Hepatocyte (in vitro differentiated cells): ENCODE data around the gene ENTR1.

Experiments used
- EZH2 ChIP-seq: fragments of 200-600 bp; sonication (generic); IDR thresholded peaks from 2 replicates; pipeline ENCODE4 v1.6.1; 2016; ENCODE audit warnings: antibody characterized with exemption, mild to moderate bottlenecking, borderline replicate concordance
- TF ChIP-seq, protein P1 (sequence below): fragments of 200-600 bp; sonication (generic); IDR thresholded peaks from 2 replicates; pipeline ENCODE4 v1.5.1; 2016; ENCODE audit warnings: antibody characterized with exemption, mild to moderate bottlenecking; ENCODE audit not compliant: poor library complexity

DNA sequence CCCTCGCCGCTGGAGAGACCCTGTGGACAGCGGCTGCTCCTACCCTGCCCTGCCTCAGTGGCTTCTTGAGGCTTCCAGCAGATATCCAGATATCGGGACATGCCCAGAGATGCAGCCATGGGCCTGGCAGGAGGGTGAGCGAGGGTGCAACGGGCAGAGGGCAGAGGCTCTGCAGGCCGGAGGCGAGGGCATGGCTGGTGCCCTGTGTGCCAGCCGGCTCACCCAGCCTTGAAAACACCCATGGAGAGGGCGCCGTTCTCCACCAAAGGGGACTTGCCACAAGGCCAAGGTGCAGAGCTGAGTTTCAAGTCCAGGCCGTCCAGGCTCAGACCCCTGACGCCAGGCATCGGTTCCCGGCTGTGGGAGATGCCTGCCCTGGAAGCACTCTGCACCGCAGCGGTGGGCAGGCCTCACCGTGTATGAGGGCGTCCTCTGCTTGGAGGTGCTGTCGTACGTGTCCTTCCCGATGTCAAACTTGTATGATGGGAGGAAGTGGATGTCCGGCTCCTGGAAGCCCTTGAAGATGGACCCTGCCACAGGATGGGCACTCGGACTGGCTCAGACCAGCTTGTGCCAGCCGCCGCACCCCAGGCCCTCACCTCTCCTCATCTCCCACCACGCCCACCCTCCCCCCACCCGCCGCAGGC is 20.3 kb upstream of the ENTR1 start:
- TF ChIP-seq, protein P1, sequence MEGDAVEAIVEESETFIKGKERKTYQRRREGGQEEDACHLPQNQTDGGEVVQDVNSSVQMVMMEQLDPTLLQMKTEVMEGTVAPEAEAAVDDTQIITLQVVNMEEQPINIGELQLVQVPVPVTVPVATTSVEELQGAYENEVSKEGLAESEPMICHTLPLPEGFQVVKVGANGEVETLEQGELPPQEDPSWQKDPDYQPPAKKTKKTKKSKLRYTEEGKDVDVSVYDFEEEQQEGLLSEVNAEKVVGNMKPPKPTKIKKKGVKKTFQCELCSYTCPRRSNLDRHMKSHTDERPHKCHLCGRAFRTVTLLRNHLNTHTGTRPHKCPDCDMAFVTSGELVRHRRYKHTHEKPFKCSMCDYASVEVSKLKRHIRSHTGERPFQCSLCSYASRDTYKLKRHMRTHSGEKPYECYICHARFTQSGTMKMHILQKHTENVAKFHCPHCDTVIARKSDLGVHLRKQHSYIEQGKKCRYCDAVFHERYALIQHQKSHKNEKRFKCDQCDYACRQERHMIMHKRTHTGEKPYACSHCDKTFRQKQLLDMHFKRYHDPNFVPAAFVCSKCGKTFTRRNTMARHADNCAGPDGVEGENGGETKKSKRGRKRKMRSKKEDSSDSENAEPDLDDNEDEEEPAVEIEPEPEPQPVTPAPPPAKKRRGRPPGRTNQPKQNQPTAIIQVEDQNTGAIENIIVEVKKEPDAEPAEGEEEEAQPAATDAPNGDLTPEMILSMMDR: no peak
- TF ChIP-seq EZH2: no peak
